Skeletal muscle cell (primary cell): ENCODE results near the gene SLCO1B1.
"Not testable (repeated sequence)": the region's sequence is repeated elsewhere in the genome, so short reads cannot be mapped to it uniquely, and the experiment has no call there.

Experiments
- DNase-seq: peaks from one replicate; pipeline ENCODE4 v3.0.0-alpha.2; 2010; ENCODE audit warnings: low read depth
- H3K4me3 ChIP-seq: 2 replicates; pipeline ENCODE4 v1.5.1; 2011; ENCODE audit warnings: low read depth, mild to moderate bottlenecking, control low read depth, low read length, moderate library complexity

Gene SLCO1B1

GRCh38 chr12:21130998-21131397 is at the start of gene SLCO1B1:
TSS of gene SLCO1B1 (plus strand) at chr12:21131194. CDS start at chr12:21141575, 10,381 bp downstream.
- no peak for DNase-seq
- H3K4me3 ChIP-seq = no peak within 1 kb of the TSS

GRCh38 chr12:21084753-21085152 is 46.2 kb upstream of the SLCO1B1 start:
- not testable (repeated sequence) for DNase-seq, H3K4me3 ChIP-seq

- no peak overlapping the region for H3K4me3 ChIP-seq
- no peak for DNase-seq
Observed at GRCh38 chr12:21111732-21112131, 19.3 kb upstream of the SLCO1B1 start.

- DNase-seq = no peak
- no peak overlapping the region for H3K4me3 ChIP-seq
Observed at GRCh38 chr12:21113266-21113665, 17.7 kb upstream of the SLCO1B1 start.

GRCh38 chr12:21117995-21118394 is 13.0 kb upstream of the SLCO1B1 start:
- DNase-seq = no peak
- H3K4me3 ChIP-seq = no peak overlapping the region

GRCh38 chr12:21118760-21119159 is 12.2 kb upstream of the SLCO1B1 start:
- H3K4me3 ChIP-seq = no peak overlapping the region

GRCh38 chr12:21129351-21129750 is 1.6 kb upstream of the SLCO1B1 start:
- DNase-seq = no peak
- no peak overlapping the region for H3K4me3 ChIP-seq

More at GRCh38 chr12:21118760-21119159, 12.2 kb upstream of the SLCO1B1 start:
- DNase-seq = no peak

GRCh38 chr12:21129906-21130305 is 1.1 kb upstream of the SLCO1B1 start:
- H3K4me3 ChIP-seq = no peak overlapping the region
- no peak for DNase-seq

- DNase-seq = not testable (repeated sequence)
Observed at GRCh38 chr12:21137318-21137999, 6.5 kb downstream of the SLCO1B1 start.

GRCh38 chr12:21138016-21138415 is 7.0 kb downstream of the SLCO1B1 start:
- no peak for DNase-seq
- H3K4me3 ChIP-seq = no peak overlapping the region

More at GRCh38 chr12:21137318-21137999, 6.5 kb downstream of the SLCO1B1 start:
- not testable (repeated sequence) for H3K4me3 ChIP-seq

- H3K4me3 ChIP-seq = no peak overlapping the region
- no peak for DNase-seq
Observed at GRCh38 chr12:21144309-21144708, 13.3 kb downstream of the SLCO1B1 start.

GRCh38 chr12:21149861-21150260 is 18.9 kb downstream of the SLCO1B1 start:
- not testable (repeated sequence) for H3K4me3 ChIP-seq, DNase-seq

GRCh38 chr12:21151184-21151583 is 20.2 kb downstream of the SLCO1B1 start:
- DNase-seq = no peak
- no peak overlapping the region for H3K4me3 ChIP-seq

- DNase-seq = no peak
- no peak overlapping the region for H3K4me3 ChIP-seq
Observed at GRCh38 chr12:21155522-21156351, 24.7 kb downstream of the SLCO1B1 start.

GRCh38 chr12:21165048-21165447 is 34.1 kb downstream of the SLCO1B1 start:
- DNase-seq = no peak
- H3K4me3 ChIP-seq = no peak overlapping the region

GRCh38 chr12:21169878-21170472 is 39.0 kb downstream of the SLCO1B1 start:
- DNase-seq = peak; percentile 5

GRCh38 chr12:21172079-21172478 is 41.1 kb downstream of the SLCO1B1 start:
- H3K4me3 ChIP-seq = no peak overlapping the region
- no peak for DNase-seq

More at GRCh38 chr12:21169878-21170472, 39.0 kb downstream of the SLCO1B1 start:
- H3K4me3 ChIP-seq = no peak overlapping the region

- no peak for DNase-seq
- no peak overlapping the region for H3K4me3 ChIP-seq
Observed at GRCh38 chr12:21183721-21184275, 52.8 kb downstream of the SLCO1B1 start.

- no peak overlapping the region for H3K4me3 ChIP-seq
Observed at GRCh38 chr12:21190016-21190415, 59.0 kb downstream of the SLCO1B1 start.

GRCh38 chr12:21214433-21214832 is 83.4 kb downstream of the SLCO1B1 start:
- H3K4me3 ChIP-seq, DNase-seq: not testable (repeated sequence)

More at GRCh38 chr12:21190016-21190415, 59.0 kb downstream of the SLCO1B1 start:
- DNase-seq = no peak
